Measurements from ENCODE around the gene SKOR1. TPM values are rescaled to one million over a fixed set of nuclear protein-coding genes. Genes with fewer than 3 reads are reported as not detected.

Gene SKOR1
- total and polyA plus RNA-seq, 7 donors = 0.06 to 0.48 (median 0.13) TPM

GRCh38 chr15:67836477-67836876 is 11.2 kb downstream of the SKOR1 start:
- intact Hi-C loops (cut with DNase I) = loop anchor here (1.0 to 10.0 kb wide), 4 partner anchors 314 to 382 kb away; partner anchors contain the start of gene C15orf61 (in 1 of the 2)
- Histone ChIP-seq H3K9me3 (no peaks in the 10 kb centered on the region), H3K4me3 (peak overlapping the region; percentile 51), H3K36me3 (ENCODE audit: insufficient read depth in 1 of 2, low read depth in 1 of 2) (no peaks in the 10 kb centered on the region), H3K27ac (no peak overlapping the region), H3K27me3 (ENCODE audit: insufficient read depth in 3 of 3, low read length in 2 of 3) (peaks cover 0 to 39% (median 17%) of the 10 kb centered on the region in 3 donors), H3K4me1 (peaks cover 22% of the 10 kb centered on the region)
- 1 to 27% (median 14%) methylated on average over 8 of the region's 8 CpGs for WGBS, 3 donors
- DNase-seq = peak; percentile 40 to 56
- no peak for ATAC-seq
- peak; percentile 85 for TF ChIP-seq CTCF (IDR thresholded peaks at IDR 0.05)

GRCh38 chr15:67836955-67837354 is 11.6 kb downstream of the SKOR1 start:
- H3K27ac ChIP-seq = no peak overlapping the region
- ATAC-seq = no peak
- H3K4me1 ChIP-seq = peaks cover 22% of the 10 kb centered on the region
- DNase-seq = peak in 1 of 2 donors; percentile 6
- TF ChIP-seq CTCF (IDR thresholded peaks at IDR 0.05) = no peak
- intact Hi-C loops (cut with DNase I) = loop anchor here (1.0 to 10.0 kb wide), 4 partner anchors 315 to 382 kb away; partner anchors contain the start of gene C15orf61 (in 1 of the 2)
- no peaks in the 10 kb centered on the region for H3K9me3 ChIP-seq
- WGBS, 3 donors = 60 to 77% (median 64%) methylated on average over 2 of the region's 2 CpGs
- H3K27me3 ChIP-seq (ENCODE audit: insufficient read depth in 3 of 3, low read length in 2 of 3) = peaks cover 0 to 37% (median 15%) of the 10 kb centered on the region in 3 donors
- H3K4me3 ChIP-seq = no peak overlapping the region
- no peaks in the 10 kb centered on the region for H3K36me3 ChIP-seq (ENCODE audit: insufficient read depth in 1 of 2, low read depth in 1 of 2)

- peak; percentile 67 to 76 (median 70) for ATAC-seq
- Histone ChIP-seq H3K27me3 (ENCODE audit: insufficient read depth in 3 of 3, low read length in 2 of 3) (peaks cover 0 to 18% (median 4%) of the 10 kb centered on the region in 3 donors), H3K27ac (peak overlapping the region; percentile 94), H3K4me1 (peaks cover 18% of the 10 kb centered on the region), H3K36me3 (ENCODE audit: insufficient read depth in 1 of 2, low read depth in 1 of 2) (no peaks in the 10 kb centered on the region), H3K9me3 (no peaks in the 10 kb centered on the region), H3K4me3 (peak overlapping the region; percentile 83)
- WGBS, 3 donors = 7 to 14% (median 12%) methylated on average over 25 of the region's 25 CpGs
- peak; percentile 68 to 85 for DNase-seq
- intact Hi-C loops (cut with DNase I) = loop anchor here (2.0 to 10.0 kb wide), 4 partner anchors 317 to 384 kb away; partner anchors contain the start of gene C15orf61 (in 1 of the 2)
- no peak for TF ChIP-seq CTCF (IDR thresholded peaks at IDR 0.05)
These were observed 13.6 kb downstream of the SKOR1 start for GRCh38 chr15:67838789-67839332.

GRCh38 chr15:67839499-67839928 is 14.2 kb downstream of the SKOR1 start:
- H3K4me3 ChIP-seq = peak overlapping the region; percentile 83
- 1 to 3% (median 1%) methylated on average over 12 of the region's 12 CpGs for WGBS, 3 donors
- peaks cover 14% of the 10 kb centered on the region for H3K4me1 ChIP-seq
- peak overlapping the region; percentile 94 for H3K27ac ChIP-seq
- intact Hi-C loops (cut with DNase I) = loop anchor here (2.0 to 10.0 kb wide), 4 partner anchors 317 to 385 kb away; partner anchors contain the start of gene C15orf61 (in 1 of the 2)
- no peaks in the 10 kb centered on the region for H3K9me3 ChIP-seq
- no peaks in the 10 kb centered on the region for H3K36me3 ChIP-seq (ENCODE audit: insufficient read depth in 1 of 2, low read depth in 1 of 2)
- TF ChIP-seq CTCF (IDR thresholded peaks at IDR 0.05) = no peak
- no peak for DNase-seq
- H3K27me3 ChIP-seq (ENCODE audit: insufficient read depth in 3 of 3, low read length in 2 of 3) = peaks cover 0 to 11% (median 4%) of the 10 kb centered on the region in 3 donors
- peak; percentile 34 to 58 (median 43) for ATAC-seq
